H1 (cell line): ENCODE measurements around the gene KIAA0040. TPM values are rescaled to one million over a fixed set of nuclear protein-coding genes. Genes with fewer than 3 reads are reported as not detected.

Experiments
- CTCF ChIA-PET: fragments of 300-600 bp; sonication (Branson Sonifier 250); formaldehyde crosslinking; loops from one replicate; lab custom pipeline; 2021; ENCODE audit not compliant: partially characterized antibody; lab: Charles Lee
- POLR2A ChIA-PET: fragments of 300-600 bp; sonication (Branson Sonifier 250); formaldehyde crosslinking; loops from one replicate; lab custom pipeline; 2021; ENCODE audit warnings: inconsistent platforms; ENCODE audit not compliant: partially characterized antibody; lab: Charles Lee
- DNase-seq, 2 experiments: peaks; one replicate each; pipeline versions ENCODE4 v3.0.0 to v3.0.0-alpha.2; 2010 to 2022; ENCODE audit warnings: low spot score in 2 of 2, low read depth in 1 of 2, mixed read lengths in 1 of 2
- FAIRE-seq: peaks from 2 replicates; lab custom pipeline; 2011; peaks lifted over from hg19 to GRCh38; lab: Jason Lieb, UNC
- H2AFZ ChIP-seq: 2 replicates; pipeline ENCODE4 v1.8.1; 2012; ENCODE audit warnings: low read length, inconsistent platforms
- H2AK5ac ChIP-seq: 2 replicates; pipeline ENCODE4 v1.6.1; 2013; ENCODE audit warnings: low read depth, low read length
- H2BK120ac ChIP-seq: replicated peaks from 2 replicates; pipeline ENCODE3; 2013; ENCODE audit warnings: low read depth, low read length, inconsistent platforms
- H2BK12ac ChIP-seq: 2 replicates; pipeline ENCODE4 v1.6.1; 2013; ENCODE audit warnings: low read depth, low read length
- H2BK15ac ChIP-seq: 2 replicates; pipeline ENCODE4 v1.6.1; 2013; ENCODE audit warnings: low read length
- H2BK20ac ChIP-seq: 2 replicates; pipeline ENCODE4 v1.6.1; 2013; ENCODE audit warnings: low read length
- H2BK5ac ChIP-seq: 2 replicates; pipeline ENCODE4 v1.6.1; 2013; ENCODE audit warnings: low read depth, low read length
- H3K14ac ChIP-seq: 2 replicates; pipeline ENCODE4 v1.6.1; 2013; ENCODE audit warnings: inconsistent platforms; ENCODE audit not compliant: insufficient read length
- H3K18ac ChIP-seq: 2 replicates; pipeline ENCODE4 v1.6.1; 2013; ENCODE audit warnings: low read length; ENCODE audit errors: extremely low read depth
- H3K23ac ChIP-seq: 2 replicates; pipeline ENCODE4 v1.6.1; 2013; ENCODE audit warnings: inconsistent platforms; ENCODE audit not compliant: insufficient read length
- H3K23me2 ChIP-seq: 2 replicates; pipeline ENCODE4 v1.6.1; 2013; ENCODE audit warnings: low read depth, low read length
- H3K27ac ChIP-seq: 2 replicates; pipeline ENCODE4 v1.6.1; 2011; ENCODE audit warnings: low read depth, low read length, inconsistent platforms
- H3K27me3 ChIP-seq, 4 experiments: replicated peaks in 1 of 4; 1 replicate in 1 of 4; 2 replicates in 3 of 4; pipeline versions ENCODE4 v1.6.1 to v1.8.1; 2011 to 2013; ENCODE audit warnings: low read length in 3 of 4, mild to moderate bottlenecking in 3 of 4, inconsistent platforms in 2 of 4, mixed read lengths in 2 of 4, moderate library complexity in 1 of 4; ENCODE audit not compliant: control insufficient read depth in 3 of 4, insufficient read depth in 3 of 4; ENCODE audit errors: extremely low read depth in 1 of 4
- H3K36me3 ChIP-seq, 4 experiments: 2 replicates each; pipeline versions ENCODE4 v1.6.1 to v1.8.1; 2011 to 2013; ENCODE audit warnings: mild to moderate bottlenecking in 4 of 4, low read length in 3 of 4, moderate library complexity in 2 of 4, control low read depth in 1 of 4, inconsistent platforms in 1 of 4; ENCODE audit not compliant: insufficient read depth in 4 of 4, control insufficient read depth in 2 of 4
- H3K4ac ChIP-seq: replicated peaks from 2 replicates; pipeline ENCODE3; 2013; ENCODE audit warnings: low read length, low read depth, mixed read lengths, inconsistent platforms; ENCODE audit not compliant: insufficient read length
- H3K4me1 ChIP-seq, 4 experiments: replicated peaks in 1 of 4; 1 replicate in 1 of 4; 2 replicates in 3 of 4; pipeline versions ENCODE4 v1.6.1 to v1.8.1; 2011 to 2013; ENCODE audit warnings: low read length in 3 of 4, inconsistent platforms in 2 of 4, mixed read lengths in 1 of 4; ENCODE audit not compliant: insufficient read depth in 4 of 4, control insufficient read depth in 3 of 4
- H3K4me2 ChIP-seq, 2 experiments: 2 replicates each; pipeline versions ENCODE4 v1.6.1 to v1.8.1; 2011 to 2013; ENCODE audit warnings: low read depth in 2 of 2, low read length in 2 of 2, control low read depth in 1 of 2, inconsistent platforms in 1 of 2, mild to moderate bottlenecking in 1 of 2; ENCODE audit not compliant: insufficient read depth in 1 of 2
- H3K4me3 ChIP-seq, 4 experiments: fragments of 200-600, 300-600 bp in 1 of 4; sonication (generic), shearing (Covaris generic), sonication (Bioruptor Twin) in 1 of 4; 2 replicates each; pipeline versions ENCODE4 v1.5.1 to v1.8.1; 2011 to 2016; ENCODE audit warnings: low read length in 4 of 4, low read depth in 3 of 4, control low read depth in 2 of 4, inconsistent platforms in 2 of 4, mild to moderate bottlenecking in 2 of 4, mixed read lengths in 1 of 4, moderate library complexity in 1 of 4; ENCODE audit not compliant: insufficient read depth in 2 of 4; ENCODE audit errors: extremely low read depth in 1 of 4
- H3K56ac ChIP-seq: replicated peaks from 2 replicates; pipeline ENCODE3; 2013; ENCODE audit warnings: low read depth, mild to moderate bottlenecking, mixed read lengths, low read length, inconsistent platforms; ENCODE audit not compliant: insufficient read length
- H3K79me1 ChIP-seq: 2 replicates; pipeline ENCODE4 v1.6.1; 2013; ENCODE audit warnings: low read depth, low read length, control low read depth
- H3K79me2 ChIP-seq, 2 experiments: 2 replicates each; pipeline versions ENCODE4 v1.6.1 to v1.8.1; 2012 to 2013; ENCODE audit warnings: low read length in 2 of 2, mild to moderate bottlenecking in 2 of 2, inconsistent platforms in 1 of 2; ENCODE audit not compliant: insufficient read depth in 2 of 2, control insufficient read depth in 1 of 2
- H3K9ac ChIP-seq, 4 experiments: replicated peaks in 1 of 4; 1 replicate in 1 of 4; 2 replicates in 3 of 4; pipeline versions ENCODE4 v1.6.1 to v1.8.1; 2011 to 2013; ENCODE audit warnings: low read depth in 3 of 4, low read length in 3 of 4, control low read depth in 2 of 4, mild to moderate bottlenecking in 2 of 4, moderate library complexity in 2 of 4, inconsistent platforms in 1 of 4; ENCODE audit errors: extremely low read depth in 1 of 4
- H3K9me3 ChIP-seq, 2 experiments: 2 replicates each; pipeline versions ENCODE4 v1.6.1 to v1.8.1; 2012 to 2013; ENCODE audit warnings: mild to moderate bottlenecking in 2 of 2, moderate library complexity in 2 of 2, control low read depth in 1 of 2, inconsistent platforms in 1 of 2, low read depth in 1 of 2, low read length in 1 of 2, mixed read lengths in 1 of 2; ENCODE audit not compliant: insufficient read depth in 2 of 2
- H4K20me1 ChIP-seq, 2 experiments: replicated peaks in 1 of 2; 2 replicates each; pipeline versions ENCODE3 to v1.8.1; 2011 to 2013; ENCODE audit warnings: inconsistent platforms in 2 of 2, low read length in 2 of 2, mild to moderate bottlenecking in 1 of 2; ENCODE audit not compliant: insufficient read depth in 2 of 2, control insufficient read depth in 1 of 2
- H4K5ac ChIP-seq: 2 replicates; pipeline ENCODE4 v1.6.1; 2013; ENCODE audit warnings: low read length, low read depth, mixed read lengths, inconsistent platforms; ENCODE audit not compliant: insufficient read length
- H4K8ac ChIP-seq: 2 replicates; pipeline ENCODE4 v1.8.0; 2013; ENCODE audit warnings: mild to moderate bottlenecking, moderate library complexity, low read length, inconsistent platforms; ENCODE audit not compliant: insufficient read depth; ENCODE audit errors: extremely low read depth
- H4K91ac ChIP-seq: replicated peaks from 2 replicates; pipeline ENCODE3; 2013; ENCODE audit warnings: low read length, mixed read lengths, inconsistent platforms; ENCODE audit not compliant: insufficient read length
- BACH1 ChIP-seq: IDR thresholded peaks from 2 replicates; pipeline ENCODE4 v1.6.1; 2012; ENCODE audit warnings: low read length, improper control_type of control experiment
- CEBPB ChIP-seq: IDR thresholded peaks from 2 replicates; pipeline ENCODE4 v1.6.1; 2012; ENCODE audit warnings: low read depth, low read length
- EZH2 ChIP-seq: fragments of 200-600 bp; sonication (generic); IDR thresholded peaks from 2 replicates; pipeline ENCODE4 v1.7.1; 2012; ENCODE audit warnings: low read depth, mild to moderate bottlenecking, moderate library complexity, low read length, inconsistent platforms; ENCODE audit not compliant: severe bottlenecking
- JUND ChIP-seq: IDR thresholded peaks from 2 replicates; pipeline ENCODE4 v1.6.1; 2011; ENCODE audit warnings: mild to moderate bottlenecking, improper control_type of control experiment, low read length
- RXRA ChIP-seq: IDR thresholded peaks from 2 replicates; pipeline ENCODE4 v1.6.1; 2011; ENCODE audit warnings: low read depth, mild to moderate bottlenecking, low read length, moderate library complexity; ENCODE audit not compliant: insufficient read depth
- WGBS, 2 experiments: shearing (Covaris generic) in 1 of 2; methylation state at CpG; one replicate each; pipeline versions ENCODE4 v1.1.6 to v1.1.7; 2013 to 2015; ENCODE audit warnings: low lambda C conversion rate in 2 of 2, mixed read lengths in 2 of 2, inconsistent platforms in 1 of 2, low coverage in 1 of 2, missing lambda C conversion rate in 1 of 2; ENCODE audit not compliant: insufficient replicate concordance in 2 of 2, insufficient coverage in 1 of 2, insufficient read length in 1 of 2; ENCODE audit errors: extremely low coverage in 1 of 2, missing lambda C conversion rate in 1 of 2; 5-methylcytosine and 5-hydroxymethylcytosine counted together
- polyA plus RNA-seq, 7 experiments: library from polyadenylated mRNA; depleted of rRNA in 3 of 7; stranded (reverse) in 5 of 7; unstranded in 2 of 7; fragments of >200 nt in 5 of 7; fragments of 200-250 nt in 2 of 7; gene quantifications; 1 replicate in 5 of 7; 2 replicates in 1 of 7; 4 replicates in 1 of 7; pipeline versions ENCODE4 v1.2.1 to v1.2.3, GENCODE V29; 2011 to 2013; ENCODE audit warnings: missing spikeins in 2 of 7, mixed read lengths in 2 of 7
- total RNA-seq: library from RNA; stranded (reverse); fragmentation: NEBNext Ultra II Directional; extraction: Animal tissue kit (Norgen Biotek cat#: 25700); gene quantifications from 2 replicates; pipeline ENCODE4 v1.2.1, GENCODE V29; 2021
- TF ChIP-seq, protein P1 (sequence below): IDR thresholded peaks from 2 replicates; pipeline ENCODE4 v1.6.1; 2012; ENCODE audit warnings: low read length, inconsistent platforms

Gene KIAA0040
- total and polyA plus RNA-seq, 2 of the 8 experiments (the other 6 are each of a cell fraction or from before 2014, with no cell fraction given), result 11.0 to 14.1 TPM

DNA sequence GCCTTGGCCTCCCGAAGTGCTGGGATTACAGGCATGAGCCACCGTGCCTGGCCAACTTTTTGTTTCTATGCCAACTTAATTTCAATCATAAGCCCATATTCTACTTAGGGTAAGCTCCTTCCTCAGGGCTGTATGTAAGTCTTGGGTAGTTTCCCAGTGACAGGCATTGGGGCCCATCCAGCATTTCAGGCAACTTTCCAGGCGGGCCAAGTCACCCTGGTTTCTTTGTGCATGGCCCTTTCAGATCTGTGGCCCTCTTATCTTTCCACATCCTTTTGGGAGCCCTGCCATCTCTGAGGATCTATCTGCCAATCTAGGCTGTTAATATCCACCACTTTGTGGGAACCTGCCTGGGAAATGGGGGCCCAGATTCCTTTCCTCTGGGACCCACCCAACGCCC, 66.2 kb downstream of the KIAA0040 start:
- Histone ChIP-seq H4K91ac (no peak overlapping the region), H2BK15ac (no peak overlapping the region), H3K4me1 (peaks cover 0 to 20% (median 15%) of the 10 kb centered on the region in 4 experiments; a peak in 4 of 7 replicates), H2BK12ac (no peak overlapping the region), H2AFZ (no peak overlapping the region), H3K56ac (no peak overlapping the region), H2AK5ac (no peak overlapping the region), H3K4ac (no peak overlapping the region), H2BK120ac (no peak overlapping the region), H3K79me2 (no peaks in the 10 kb centered on the region), H3K27ac (no peak overlapping the region), H4K5ac (no peak overlapping the region), H3K9me3 (no peaks in the 10 kb centered on the region), H2BK20ac (no peak overlapping the region), H3K14ac (no peak overlapping the region), H3K4me3 (no peak overlapping the region), H4K8ac (no peak overlapping the region; the same call in 1 of the 2 replicates), H3K36me3 (no peaks in the 10 kb centered on the region), H3K4me2 (no peak overlapping the region), H3K9ac (no peak overlapping the region), H2BK5ac (no peak overlapping the region), H3K23ac (no peak overlapping the region), H3K79me1 (no peaks in the 10 kb centered on the region), H3K27me3 (no peaks in the 10 kb centered on the region), H3K23me2 (peaks cover 2% of the 10 kb centered on the region; the same call in 1 of the 2 replicates), H3K18ac (no peak overlapping the region), H4K20me1 (no peaks in the 10 kb centered on the region)
- TF ChIP-seq JUND (no peak), CEBPB (no peak), RXRA (no peak), BACH1 (no peak), EZH2 (no peak)
- TF ChIP-seq, protein P1, sequence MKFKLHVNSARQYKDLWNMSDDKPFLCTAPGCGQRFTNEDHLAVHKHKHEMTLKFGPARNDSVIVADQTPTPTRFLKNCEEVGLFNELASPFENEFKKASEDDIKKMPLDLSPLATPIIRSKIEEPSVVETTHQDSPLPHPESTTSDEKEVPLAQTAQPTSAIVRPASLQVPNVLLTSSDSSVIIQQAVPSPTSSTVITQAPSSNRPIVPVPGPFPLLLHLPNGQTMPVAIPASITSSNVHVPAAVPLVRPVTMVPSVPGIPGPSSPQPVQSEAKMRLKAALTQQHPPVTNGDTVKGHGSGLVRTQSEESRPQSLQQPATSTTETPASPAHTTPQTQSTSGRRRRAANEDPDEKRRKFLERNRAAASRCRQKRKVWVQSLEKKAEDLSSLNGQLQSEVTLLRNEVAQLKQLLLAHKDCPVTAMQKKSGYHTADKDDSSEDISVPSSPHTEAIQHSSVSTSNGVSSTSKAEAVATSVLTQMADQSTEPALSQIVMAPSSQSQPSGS, result no peak
- DNase-seq (no peak), FAIRE-seq (no peak)
- ChIA-PET CTCF (interaction anchor here (0.8 to 9.3 kb wide), 14 partner anchors 11 to 249 kb away, joined by 3 to 88 read pairs (median 6); no protein-coding TSS in a partner anchor), POLR2A (no interaction called here)
- WGBS, 2 experiments, result 88% methylated on average over 4 of the region's 4 CpGs; no CpG with 5 or more reads in 1 of the 2 experiments
